K562 (cell line): ENCODE measurements around the gene TCIRG1. TPM values are rescaled to one million over a fixed set of nuclear protein-coding genes. Genes with fewer than 3 reads are reported as not detected.

Source experiments
- ATAC-seq: fragments of 200-7000 bp; cut with Tn5 transposase; 3 replicates; pipeline ENCODE4 v1.9.1; 2020; ENCODE audit warnings: moderate library complexity
- BruUV-seq: library from RNA; stranded (reverse); fragments of 400-500 nt; replicated peaks from 2 replicates; lab custom pipeline; 2021; lab: Mats Ljungman, UMichigan
- CTCF ChIA-PET: fragments of 300-600 bp; formaldehyde crosslinking; extraction: SDS; loops from one replicate; lab custom pipeline; 2021; ENCODE audit warnings: low intra/inter-chr PET ratio; lab: Yijun Ruan, JAX
- POLR2A ChIA-PET: fragments of 300-600, 350-650 bp; sonication (Branson Sonifier 250); formaldehyde crosslinking; extraction: SDS; loops from one replicate; lab custom pipeline; 2021; ENCODE audit warnings: antibody characterized with exemption, inconsistent platforms; lab: Yijun Ruan, JAX
- DNase-seq, 4 experiments: peaks; one replicate each; pipeline versions ENCODE4 v3.0.0 to v3.0.0-alpha.2; 2011 to 2018; ENCODE audit warnings: low spot score in 3 of 4, mixed read lengths in 3 of 4; ENCODE audit errors: extremely low read depth in 1 of 4
- FAIRE-seq: peaks from 2 replicates; lab custom pipeline; 2011; peaks lifted over from hg19 to GRCh38; lab: Jason Lieb, UNC
- H2AFZ ChIP-seq: 2 replicates; pipeline ENCODE4 v1.6.0; 2011; ENCODE audit warnings: low read depth, low read length, control low read depth, inconsistent platforms
- H3K27ac ChIP-seq: fragments of 200-600 bp; 3 replicates; pipeline ENCODE4 v1.8.0; 2011; ENCODE audit warnings: low read depth, mild to moderate bottlenecking, control low read depth, inconsistent platforms, low read length, moderate library complexity, mixed read lengths; ENCODE audit errors: extremely low read depth
- H3K27me3 ChIP-seq, 2 experiments: fragments of 300-600 bp in 1 of 2; 2 replicates in 1 of 2; 3 replicates in 1 of 2; pipeline versions ENCODE4 v1.6.0 to v1.8.0; 2011; ENCODE audit warnings: inconsistent platforms in 2 of 2, low read length in 2 of 2, mild to moderate bottlenecking in 1 of 2, mixed read lengths in 1 of 2, moderate library complexity in 1 of 2; ENCODE audit not compliant: control insufficient read depth in 2 of 2, insufficient read depth in 2 of 2
- H3K36me3 ChIP-seq: fragments of 300-600 bp; 3 replicates; pipeline ENCODE4 v1.8.0; 2011; ENCODE audit warnings: mild to moderate bottlenecking, low read length, inconsistent platforms; ENCODE audit not compliant: control insufficient read depth, insufficient read depth
- H3K4me1 ChIP-seq, 2 experiments: fragments of 200-600 bp in 1 of 2; replicated peaks in 1 of 2; 2 replicates in 1 of 2; 3 replicates in 1 of 2; pipeline versions ENCODE4 v1.5.1 to v1.8.0; 2011; ENCODE audit warnings: inconsistent platforms in 2 of 2, low read length in 2 of 2, mild to moderate bottlenecking in 1 of 2, mixed read lengths in 1 of 2, moderate library complexity in 1 of 2; ENCODE audit not compliant: control insufficient read depth in 2 of 2, insufficient read depth in 2 of 2
- H3K4me2 ChIP-seq: 2 replicates; pipeline ENCODE4 v1.6.1; 2011; ENCODE audit warnings: low read length, control low read depth, inconsistent platforms, mixed read lengths; ENCODE audit not compliant: insufficient read depth
- H3K4me3 ChIP-seq: fragments of 200-600 bp; sonication (generic), shearing (Covaris generic); 2 replicates; pipeline ENCODE4 v1.5.1; 2016; ENCODE audit warnings: control low read depth, inconsistent platforms
- H3K79me2 ChIP-seq: fragments of 200-600 bp; 3 replicates; pipeline ENCODE4 v1.8.0; 2011; ENCODE audit warnings: low read length, inconsistent platforms; ENCODE audit not compliant: control insufficient read depth, insufficient read depth
- H3K9ac ChIP-seq, 2 experiments: 2 replicates each; pipeline versions ENCODE4 v1.6.0 to v1.6.1; 2011; ENCODE audit warnings: low read depth in 2 of 2, low read length in 2 of 2, control low read depth in 1 of 2, inconsistent platforms in 1 of 2, mild to moderate bottlenecking in 1 of 2, mixed read lengths in 1 of 2; ENCODE audit not compliant: insufficient read depth in 1 of 2
- H3K9me1 ChIP-seq: one replicate; pipeline ENCODE4 v1.6.0; 2011; ENCODE audit warnings: inconsistent platforms, mild to moderate bottlenecking, low read length, moderate library complexity; ENCODE audit not compliant: control insufficient read depth, insufficient read depth
- H3K9me3 ChIP-seq: replicated peaks from 2 replicates; pipeline ENCODE4 v1.5.1; 2011; ENCODE audit warnings: low read depth, low read length, inconsistent platforms; ENCODE audit not compliant: control insufficient read depth, insufficient read depth
- H4K20me1 ChIP-seq: replicated peaks from 2 replicates; pipeline ENCODE4 v1.6.1; 2011; ENCODE audit warnings: low read length, inconsistent platforms, mixed read lengths; ENCODE audit not compliant: control insufficient read depth, insufficient read depth
- BCOR ChIP-seq: fragments of 450-650 bp; IDR thresholded peaks from 2 replicates; pipeline ENCODE4 v1.6.1; 2016
- MYC ChIP-seq, 2 experiments: fragments of 250-450 bp in 1 of 2; sonication (Bioruptor Pico) in 1 of 2; IDR thresholded peaks; 2 replicates each; pipeline versions ENCODE4 v1.5.1 to v1.6.1; 2012 to 2021; ENCODE audit warnings: low read depth in 2 of 2, borderline replicate concordance in 1 of 2, improper control_type of control experiment in 1 of 2, low read length in 1 of 2, mild to moderate bottlenecking in 1 of 2, moderate library complexity in 1 of 2
- NFXL1 ChIP-seq: fragments of 450-650 bp; formaldehyde crosslinking; IDR thresholded peaks from 2 replicates; pipeline ENCODE4 v1.4.0; 2021; ENCODE audit warnings: mild to moderate bottlenecking
- ZKSCAN1 ChIP-seq: fragments of 150-350 bp; IDR thresholded peaks from 2 replicates; pipeline ENCODE4 v1.6.1; 2016; ENCODE audit warnings: low read depth, low read length
- ZNF699 ChIP-seq: fragments of 250-450 bp; sonication (Bioruptor Pico); IDR thresholded peaks from 2 replicates; pipeline ENCODE4 v1.8.0; 2021; ENCODE audit warnings: mild to moderate bottlenecking, moderate library complexity; ENCODE audit not compliant: insufficient replicate concordance
- WGBS: fragments of 100-300 bp; shearing (Covaris generic); methylation state at CpG from one replicate; pipeline ENCODE4 v1.1.6; 2016; ENCODE audit warnings: low coverage, mixed read lengths; ENCODE audit not compliant: insufficient coverage; ENCODE audit errors: missing lambda C conversion rate; 5-methylcytosine and 5-hydroxymethylcytosine counted together
- in situ Hi-C: fragments of 300-500 bp; cut with MboI; formaldehyde crosslinking; loops from 4 replicates; pipeline ENCODE4 v1.15.0; 2018; ENCODE audit warnings: inconsistent platforms, mixed read lengths
- intact Hi-C: fragments of 100-400 bp; cut with micrococcal nuclease; formaldehyde crosslinking; loops from 2 replicates; pipeline ENCODE4 v1.14.2; 2022
- polyA plus RNA-seq, 8 experiments: library from polyadenylated mRNA; depleted of rRNA in 4 of 8; stranded (reverse) in 5 of 8; unstranded in 3 of 8; fragments of >200 nt; fragmentation: Nextera tagmentation in 2 of 8; fragmentation: Illumina TruSeq in 1 of 8; extraction: Ambion mirVana in 2 of 8; extraction: Trizol in 1 of 8; gene quantifications; 2 replicates each; pipeline versions ENCODE4 v1.2.1 to v1.2.3, GENCODE V29; 2011 to 2014; ENCODE audit warnings: inconsistent platforms in 1 of 8, missing spikeins in 1 of 8
- total RNA-seq, 7 experiments: library from RNA; depleted of rRNA in 6 of 7; stranded (reverse); fragments of >200 nt in 6 of 7; fragmentation: Illumina TruSeq in 2 of 7; extraction: Trizol in 2 of 7; gene quantifications; 2 replicates each; pipeline versions ENCODE4 v1.2.1 to v1.2.3, GENCODE V29; 2011 to 2021; ENCODE audit warnings: low replicate concordance in 1 of 7
- TF ChIP-seq, protein P1 (sequence below): fragments of 200-800 bp; sonication (Bioruptor generic); IDR thresholded peaks from 2 replicates; pipeline ENCODE4 v1.6.1; 2017; ENCODE audit warnings: missing genetic modification characterization, missing compliant biosample characterization

TCIRG1 gene
- total and polyA plus RNA-seq, 9 of the 15 experiments (the other 6 are each of a cell fraction or from before 2014, with no cell fraction given): 0.49 to 143 (median 24.4) TPM

DNA sequence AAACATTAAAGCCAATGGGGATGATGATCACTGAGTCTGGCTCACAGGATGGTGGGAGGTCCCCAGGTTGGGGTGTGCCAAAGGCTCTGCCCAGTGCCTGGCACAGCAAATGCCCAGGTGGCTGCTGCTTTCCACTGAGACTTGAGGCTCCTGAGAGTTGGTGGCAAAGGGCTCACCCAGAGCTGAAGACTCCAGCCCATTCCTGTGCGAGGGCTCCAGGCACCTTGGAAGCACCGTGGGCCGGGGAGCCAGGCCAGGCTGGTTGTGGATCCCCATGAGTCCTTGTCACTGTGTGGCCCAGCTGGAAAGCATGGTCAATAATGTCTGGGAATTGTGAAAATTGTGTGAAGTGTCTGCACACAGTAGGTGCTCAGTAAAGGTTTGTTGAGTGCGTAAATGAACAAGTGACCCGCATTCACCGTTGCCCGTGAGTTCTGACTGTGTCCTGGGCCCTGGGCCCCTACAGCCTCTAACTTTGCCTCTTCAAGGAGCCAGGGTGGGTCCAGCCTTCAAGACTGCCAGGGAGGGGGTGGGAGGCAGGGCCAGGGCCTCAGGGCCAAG lies 32.1 kb upstream of the TCIRG1 start:
- CTCF ChIA-PET: interaction anchor here (0.7 kb wide), 1 partner anchor 44 kb away, joined by 3 read pairs; no protein-coding TSS in a partner anchor
- in situ Hi-C loops (no loop called here), intact Hi-C loops (loop anchor here (5.0 kb wide), 1 partner anchor 291 kb away; no protein-coding TSS in a partner anchor)
- no TSS peak for BruUV-seq
- H3K4me3 ChIP-seq: no peak overlapping the region
- H3K27ac ChIP-seq: no peak overlapping the region
- no peaks in the 10 kb centered on the region for H3K9me1 ChIP-seq
- peaks cover 31 to 62% of the 10 kb centered on the region in 2 experiments for H3K4me1 ChIP-seq
- POLR2A ChIA-PET: no interaction called here
- H3K79me2 ChIP-seq: no peaks in the 10 kb centered on the region
- H2AFZ ChIP-seq: no peak overlapping the region
- no peaks in the 10 kb centered on the region for H3K9me3 ChIP-seq
- peak overlapping the region in 1 of 2 experiments; percentile 62; a peak in 2 of 4 replicates for H3K9ac ChIP-seq
- H4K20me1 ChIP-seq: no peaks in the 10 kb centered on the region
- H3K4me2 ChIP-seq: no peak overlapping the region
- DNase-seq (no peak), FAIRE-seq (no peak), ATAC-seq (no peak)
- no peaks in the 10 kb centered on the region for H3K27me3 ChIP-seq
- H3K36me3 ChIP-seq: 0 out of 3 replicates have a peak, but pooled peaks cover 2% of the 10 kb centered on the region
- TF ChIP-seq ZKSCAN1 (peak; percentile 92), BCOR (no peak), MYC (IDR thresholded peaks at IDR 0.05; ENCODE audit: low read depth, low read length) (no peak), MYC (CRISPR knock-in tag; IDR thresholded peaks at IDR 0.05; ENCODE audit: borderline replicate concordance, low read depth) (no peak), NFXL1 (no peak), ZNF699 (CRISPR knock-in tag) (no peak)
- TF ChIP-seq, protein P1, sequence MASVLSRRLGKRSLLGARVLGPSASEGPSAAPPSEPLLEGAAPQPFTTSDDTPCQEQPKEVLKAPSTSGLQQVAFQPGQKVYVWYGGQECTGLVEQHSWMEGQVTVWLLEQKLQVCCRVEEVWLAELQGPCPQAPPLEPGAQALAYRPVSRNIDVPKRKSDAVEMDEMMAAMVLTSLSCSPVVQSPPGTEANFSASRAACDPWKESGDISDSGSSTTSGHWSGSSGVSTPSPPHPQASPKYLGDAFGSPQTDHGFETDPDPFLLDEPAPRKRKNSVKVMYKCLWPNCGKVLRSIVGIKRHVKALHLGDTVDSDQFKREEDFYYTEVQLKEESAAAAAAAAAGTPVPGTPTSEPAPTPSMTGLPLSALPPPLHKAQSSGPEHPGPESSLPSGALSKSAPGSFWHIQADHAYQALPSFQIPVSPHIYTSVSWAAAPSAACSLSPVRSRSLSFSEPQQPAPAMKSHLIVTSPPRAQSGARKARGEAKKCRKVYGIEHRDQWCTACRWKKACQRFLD (CRISPR knock-in tag): no peak
- WGBS: 86% methylated on average over 7 of the region's 7 CpGs
